ENCODE data around the gene TMEM33.
A peak's percentile ranks its signal among the peaks of the same experiment; 100 is the strongest.

- TF ChIP-seq CTCF (IDR thresholded peaks at IDR 0.05) (peak; percentile 70 to 88 (median 72)), POLR2A (IDR thresholded peaks at IDR 0.05) (no peak)
These were observed 47.2 kb upstream of the TMEM33 start for GRCh38 chr4:41887821-41888686.

Measured in Peyer's patch (tissue), 4 donors.